Inflammatory macrophage treated with lipopolysaccharide for 1 hour (primary cell): ENCODE measurements around the gene RPS6KB1.
"Not testable (repeated sequence)": the region's sequence is repeated elsewhere in the genome, so short reads cannot be mapped to it uniquely, and the experiment has no call there.

Source experiments
- DNase-seq, 2 donors: peaks; one replicate each; pipeline ENCODE4 v3.0.0-alpha.2; 2020 to 2022

Gene RPS6KB1

GRCh38 chr17:59872351-59872750 is 20.6 kb upstream of the RPS6KB1 start:
- DNase-seq = no peak

GRCh38 chr17:59873414-59873813 is 19.5 kb upstream of the RPS6KB1 start:
- not testable (repeated sequence) for DNase-seq

GRCh38 chr17:59874376-59874775 is 18.5 kb upstream of the RPS6KB1 start:
- DNase-seq = no peak

GRCh38 chr17:59876107-59876506 is 16.8 kb upstream of the RPS6KB1 start:
- DNase-seq = peak; percentile 36 to 51

GRCh38 chr17:59877965-59878364 is 15.0 kb upstream of the RPS6KB1 start:
- DNase-seq = no peak

GRCh38 chr17:59878624-59879023 is 14.3 kb upstream of the RPS6KB1 start:
- DNase-seq = no peak

GRCh38 chr17:59884861-59885260 is 8.1 kb upstream of the RPS6KB1 start:
- DNase-seq = no peak

GRCh38 chr17:59888145-59888750 is 4.7 kb upstream of the RPS6KB1 start:
- DNase-seq = no peak

- no peak for DNase-seq
Measured at GRCh38 chr17:59890720-59891119, 2.2 kb upstream of the RPS6KB1 start.

GRCh38 chr17:59892251-59892923 is 534 bp upstream of the RPS6KB1 start:
- no peak for DNase-seq

GRCh38 chr17:59893676-59894100 is 767 bp downstream of the RPS6KB1 start:
- peak in 1 of 2 donors; percentile 25 for DNase-seq

- no peak for DNase-seq
Measured at GRCh38 chr17:59897090-59897489, 4.2 kb downstream of the RPS6KB1 start.

GRCh38 chr17:59899099-59899498 is 6.2 kb downstream of the RPS6KB1 start:
- peak in 1 of 2 donors; percentile 42 for DNase-seq

- no peak for DNase-seq
Measured at GRCh38 chr17:59901604-59902003, 8.7 kb downstream of the RPS6KB1 start.

- no peak for DNase-seq
Measured at GRCh38 chr17:59903455-59903854, 10.5 kb downstream of the RPS6KB1 start.

- DNase-seq = no peak
Measured at GRCh38 chr17:59907467-59907866, 14.5 kb downstream of the RPS6KB1 start.

GRCh38 chr17:59914274-59914854 is 21.4 kb downstream of the RPS6KB1 start:
- peak; percentile 27 to 69 for DNase-seq

GRCh38 chr17:59916446-59916845 is 23.5 kb downstream of the RPS6KB1 start:
- no peak for DNase-seq

GRCh38 chr17:59920637-59921036 is 27.7 kb downstream of the RPS6KB1 start:
- DNase-seq = not testable (repeated sequence)

- DNase-seq = not testable (repeated sequence)
Measured at GRCh38 chr17:59930121-59930520, 37.2 kb downstream of the RPS6KB1 start.

- DNase-seq = peak; percentile 11 to 25
Measured at GRCh38 chr17:59930768-59931167, 37.8 kb downstream of the RPS6KB1 start.

- not testable (repeated sequence) for DNase-seq
Measured at GRCh38 chr17:59933317-59933716, 40.4 kb downstream of the RPS6KB1 start.

GRCh38 chr17:59940697-59941096 is 47.8 kb downstream of the RPS6KB1 start:
- not testable (repeated sequence) for DNase-seq

GRCh38 chr17:59941131-59941530 is 48.2 kb downstream of the RPS6KB1 start:
- no peak for DNase-seq
